Muscle layer of duodenum (tissue), 2 donors: ENCODE measurements around the gene SMC3.

Experiments
- H3K27ac ChIP-seq: one replicate; pipeline ENCODE4 v1.7.0; 2013; ENCODE audit warnings: mild to moderate bottlenecking, low read length
- H3K27me3 ChIP-seq: one replicate; pipeline ENCODE4 v1.7.0; 2013; ENCODE audit warnings: low read depth, mild to moderate bottlenecking, control low read depth, low read length
- H3K36me3 ChIP-seq, 2 donors: one replicate each; pipeline ENCODE4 v1.7.0; 2013; ENCODE audit warnings: low read length in 2 of 2, control low read depth in 1 of 2, mild to moderate bottlenecking in 1 of 2; ENCODE audit not compliant: insufficient read depth in 2 of 2, control insufficient read depth in 1 of 2
- H3K4me1 ChIP-seq, 2 donors: one replicate each; pipeline ENCODE4 v1.7.0; 2013; ENCODE audit warnings: low read length in 2 of 2, mild to moderate bottlenecking in 2 of 2, control low read depth in 1 of 2, moderate library complexity in 1 of 2; ENCODE audit not compliant: insufficient read depth in 2 of 2, control insufficient read depth in 1 of 2
- H3K4me3 ChIP-seq, 2 donors: one replicate each; pipeline ENCODE4 v1.7.0; 2013; ENCODE audit warnings: low read length in 2 of 2, low read depth in 1 of 2, mild to moderate bottlenecking in 1 of 2
- H3K9me3 ChIP-seq, 2 donors: one replicate each; pipeline ENCODE4 v1.7.0; 2013; ENCODE audit warnings: low read length in 2 of 2, control low read depth in 1 of 2, mild to moderate bottlenecking in 1 of 2; ENCODE audit not compliant: control insufficient read depth in 1 of 2
- donor health status: healthy.

The SMC3 gene

DNA sequence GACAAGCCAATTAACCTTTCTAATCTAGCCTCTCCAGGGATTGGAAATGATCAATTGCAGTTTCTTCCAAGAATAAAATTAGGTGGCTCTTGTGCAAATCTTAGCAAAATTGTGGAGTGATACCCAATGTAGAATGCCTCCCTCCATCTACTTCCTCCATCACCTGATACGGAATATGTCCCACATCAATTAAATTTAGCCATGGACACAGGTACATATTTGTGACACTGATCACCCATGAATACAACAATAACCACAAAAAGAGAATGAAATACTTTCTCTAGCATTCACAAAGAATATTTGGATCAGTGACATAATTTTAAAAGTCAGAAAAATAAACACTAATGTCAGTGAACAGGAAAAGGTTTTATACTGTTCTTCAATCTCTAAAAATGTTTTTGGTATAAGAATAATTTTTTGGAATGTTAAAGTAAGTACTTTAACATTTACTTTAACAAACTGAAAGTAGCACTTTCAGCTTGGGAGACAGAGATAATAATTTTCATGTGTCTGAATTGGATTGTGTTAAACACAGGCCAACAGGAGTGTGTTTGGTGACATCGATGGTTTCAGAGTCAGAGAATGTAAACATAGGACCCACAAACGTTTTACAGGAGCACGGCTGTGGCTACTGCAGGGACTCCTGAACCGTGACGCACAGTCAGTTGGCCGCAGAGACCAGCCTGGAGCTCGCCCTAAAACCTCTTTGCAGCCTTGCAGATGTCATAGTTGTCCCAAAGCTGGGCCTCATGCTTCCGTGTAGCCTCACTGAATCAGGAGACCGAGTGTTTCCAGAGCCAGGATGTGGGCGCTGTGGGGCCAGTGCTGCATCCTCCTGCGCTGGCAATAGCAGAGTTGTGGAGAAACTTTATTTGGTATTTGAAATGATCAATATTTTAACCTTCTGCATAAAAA, 83.8 kb downstream of the SMC3 start:
- Histone ChIP-seq H3K9me3 (no peaks in the 10 kb centered on the region), H3K36me3 (no peaks in the 10 kb centered on the region), H3K27me3 (no peaks in the 10 kb centered on the region), H3K4me1 (no peaks in the 10 kb centered on the region), H3K27ac (no peak overlapping the region), H3K4me3 (no peak overlapping the region)

DNA sequence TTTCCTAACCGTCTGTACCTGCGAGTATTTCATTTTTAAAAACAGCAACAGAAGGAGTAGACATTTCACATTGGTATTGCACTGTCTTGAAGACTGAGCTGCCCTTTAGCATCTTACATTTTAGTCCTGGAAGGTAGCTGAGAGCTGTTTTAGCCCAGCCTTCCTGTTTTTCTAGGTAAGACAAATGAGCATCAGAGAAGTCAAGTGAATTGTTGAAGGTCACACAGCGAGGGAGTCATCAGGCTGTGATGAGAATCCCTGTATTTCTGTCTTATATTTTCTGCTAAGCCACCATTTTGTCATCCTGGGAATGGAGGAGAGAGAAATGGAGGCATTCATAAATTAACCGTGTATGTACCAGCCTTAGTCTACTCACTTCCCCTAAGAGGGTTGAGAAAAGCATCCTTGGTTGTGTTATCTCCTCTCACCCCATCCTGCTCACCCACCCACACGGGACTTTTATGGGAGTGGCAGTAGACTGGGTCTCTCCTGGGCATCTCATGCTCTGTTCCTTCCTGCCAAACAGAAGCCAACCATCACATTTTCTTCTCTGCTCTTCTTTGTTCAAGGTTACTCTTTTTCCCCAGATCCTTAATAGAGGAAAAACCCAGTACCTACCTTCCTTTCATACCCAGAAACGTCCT, 85.1 kb downstream of the SMC3 start:
- H3K36me3 ChIP-seq = no peaks in the 10 kb centered on the region
- no peak overlapping the region for H3K4me3 ChIP-seq
- no peaks in the 10 kb centered on the region for H3K9me3 ChIP-seq
- H3K27ac ChIP-seq = no peak overlapping the region
- H3K27me3 ChIP-seq = no peaks in the 10 kb centered on the region
- H3K4me1 ChIP-seq = no peaks in the 10 kb centered on the region
